ENCODE measurements around the gene GPR35.

Gene GPR35

DNA sequence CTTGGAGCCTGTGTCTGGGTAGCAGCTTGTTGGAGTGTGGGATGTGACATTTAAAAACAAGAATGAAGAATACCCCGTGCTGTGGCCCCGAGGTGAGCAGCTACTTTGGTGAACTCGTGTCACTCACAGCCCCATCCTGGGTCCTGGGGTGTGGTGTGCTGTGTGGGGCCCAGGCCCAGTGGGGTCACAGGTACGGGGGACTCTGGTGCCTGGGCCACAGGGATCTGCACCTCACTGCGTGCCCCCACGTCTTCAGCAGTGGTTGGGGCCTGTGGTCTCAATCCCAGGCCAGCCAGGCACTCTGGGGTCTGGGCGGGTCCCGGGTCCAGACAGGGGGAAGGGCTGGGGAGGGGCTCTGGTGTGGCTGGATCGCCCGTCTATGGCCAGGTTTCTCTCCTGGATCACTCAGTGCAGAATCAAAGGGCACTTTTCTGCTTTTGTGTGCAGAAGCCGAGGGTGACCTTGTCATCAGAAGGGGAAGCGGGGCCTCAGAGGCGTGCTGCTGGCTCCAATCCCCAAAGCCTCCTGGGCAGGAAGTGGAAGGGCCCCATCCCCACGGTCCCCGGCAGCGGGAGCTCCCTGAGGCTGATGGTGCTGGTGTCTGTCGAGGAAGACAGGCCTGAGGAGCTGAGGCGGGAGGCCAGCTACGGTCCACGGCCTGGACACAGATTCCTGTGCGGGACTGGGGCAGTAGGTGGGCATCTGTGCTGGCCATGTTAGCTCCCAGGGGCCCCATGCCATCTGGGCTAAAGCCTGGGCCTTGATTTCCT is 1.4 kb downstream of the GPR35 start:
- TF ChIP-seq, protein P1, sequence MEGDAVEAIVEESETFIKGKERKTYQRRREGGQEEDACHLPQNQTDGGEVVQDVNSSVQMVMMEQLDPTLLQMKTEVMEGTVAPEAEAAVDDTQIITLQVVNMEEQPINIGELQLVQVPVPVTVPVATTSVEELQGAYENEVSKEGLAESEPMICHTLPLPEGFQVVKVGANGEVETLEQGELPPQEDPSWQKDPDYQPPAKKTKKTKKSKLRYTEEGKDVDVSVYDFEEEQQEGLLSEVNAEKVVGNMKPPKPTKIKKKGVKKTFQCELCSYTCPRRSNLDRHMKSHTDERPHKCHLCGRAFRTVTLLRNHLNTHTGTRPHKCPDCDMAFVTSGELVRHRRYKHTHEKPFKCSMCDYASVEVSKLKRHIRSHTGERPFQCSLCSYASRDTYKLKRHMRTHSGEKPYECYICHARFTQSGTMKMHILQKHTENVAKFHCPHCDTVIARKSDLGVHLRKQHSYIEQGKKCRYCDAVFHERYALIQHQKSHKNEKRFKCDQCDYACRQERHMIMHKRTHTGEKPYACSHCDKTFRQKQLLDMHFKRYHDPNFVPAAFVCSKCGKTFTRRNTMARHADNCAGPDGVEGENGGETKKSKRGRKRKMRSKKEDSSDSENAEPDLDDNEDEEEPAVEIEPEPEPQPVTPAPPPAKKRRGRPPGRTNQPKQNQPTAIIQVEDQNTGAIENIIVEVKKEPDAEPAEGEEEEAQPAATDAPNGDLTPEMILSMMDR (IDR thresholded peaks at IDR 0.05), result no peak

DNA sequence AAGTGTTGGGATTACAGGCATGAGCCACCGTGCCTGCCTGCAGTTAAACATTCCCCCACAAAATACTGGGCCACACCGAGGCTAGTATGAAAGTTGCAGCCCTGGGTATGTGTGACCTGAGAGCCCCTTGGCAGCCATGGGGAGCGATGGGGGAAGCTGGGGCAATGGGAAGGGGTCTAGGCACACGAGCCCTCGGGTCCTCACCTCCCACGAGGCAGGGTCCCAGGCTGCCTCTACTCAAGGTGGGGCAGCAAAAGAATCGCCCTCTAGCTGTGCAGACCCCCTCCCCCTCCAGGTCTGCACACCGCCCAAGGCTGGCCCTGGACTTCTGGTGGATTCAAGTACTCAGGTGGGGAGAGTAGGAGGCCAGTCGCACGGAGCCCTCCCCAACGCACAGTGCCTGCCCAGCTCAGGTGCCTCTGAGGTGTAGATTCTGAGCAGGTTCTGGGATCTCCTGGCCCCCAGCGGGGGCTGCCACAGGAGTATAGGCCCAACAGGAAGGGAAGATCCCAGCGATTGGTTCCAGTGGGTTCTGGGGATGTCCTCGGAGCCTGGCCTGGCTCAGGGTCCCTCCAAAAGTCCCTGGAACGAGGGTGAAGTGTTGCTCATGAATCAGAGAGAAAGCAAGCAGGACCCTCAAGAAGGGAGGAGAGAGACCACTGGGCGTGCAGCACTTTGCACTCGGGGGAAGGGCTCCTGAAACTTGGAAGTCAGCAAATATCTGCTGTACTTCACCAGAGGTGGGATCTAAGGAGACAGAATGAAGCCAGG is 2.6 kb downstream of the GPR35 start:
- TF ChIP-seq, protein P1 (IDR thresholded peaks at IDR 0.05), result no peak

DNA sequence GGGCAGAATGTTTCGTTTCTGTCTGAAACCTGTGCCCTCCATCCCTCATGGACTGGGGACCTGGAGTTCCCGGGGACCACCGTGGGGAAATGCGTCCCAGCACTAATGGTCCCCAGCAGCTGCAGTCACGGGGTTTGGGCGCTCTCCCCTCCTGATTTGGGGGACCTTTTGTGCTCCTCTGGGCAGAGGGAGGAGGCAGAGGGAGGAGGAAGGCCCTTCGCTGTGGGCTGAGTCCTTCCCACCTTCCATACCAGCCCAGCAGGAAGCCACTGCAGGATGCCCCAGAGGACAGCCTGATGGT is 3.2 kb downstream of the GPR35 start:
- TF ChIP-seq, protein P1 (IDR thresholded peaks at IDR 0.05), result no peak

DNA sequence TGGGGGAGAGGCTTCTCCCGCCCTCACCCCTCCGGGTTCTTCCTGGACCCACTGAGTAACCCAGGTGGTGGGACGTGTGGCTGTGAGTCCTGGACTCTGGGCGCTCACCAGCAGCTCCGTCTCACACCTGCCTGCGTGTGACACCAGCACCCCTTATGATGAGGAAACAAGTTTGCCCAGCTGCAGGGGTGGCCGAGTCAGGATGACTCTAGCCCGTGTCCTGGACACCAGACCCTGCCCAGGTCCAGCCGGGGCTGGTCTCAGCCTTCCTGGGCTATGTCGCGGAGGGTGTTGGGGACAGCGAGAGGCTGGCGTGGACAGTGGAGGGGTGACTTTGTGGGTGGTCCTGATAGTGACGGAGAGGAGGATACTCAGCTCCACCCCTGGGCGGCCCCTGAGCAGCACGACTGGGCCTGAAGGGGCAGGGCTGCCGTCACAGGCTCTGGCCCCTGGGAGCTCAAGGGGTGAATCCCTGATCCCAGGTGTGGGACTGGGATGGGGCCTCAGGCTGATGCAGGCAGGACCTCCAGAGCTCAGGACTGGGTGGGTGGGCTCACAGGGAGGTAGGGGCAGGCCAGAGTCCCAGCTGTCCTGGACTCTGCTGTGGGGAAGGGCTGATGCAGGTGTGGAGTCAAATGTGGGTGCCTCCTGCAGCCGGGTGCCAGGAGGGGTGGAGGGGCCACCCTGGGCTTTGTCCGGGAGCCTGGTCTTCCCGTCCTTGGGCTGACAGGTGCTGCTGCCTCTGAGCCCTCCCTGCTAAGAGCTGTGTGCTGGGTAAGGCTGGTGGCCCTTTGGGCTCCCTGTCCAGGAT is 3.7 kb downstream of the GPR35 start:
- TF ChIP-seq, protein P1 (IDR thresholded peaks at IDR 0.05), result no peak

DNA sequence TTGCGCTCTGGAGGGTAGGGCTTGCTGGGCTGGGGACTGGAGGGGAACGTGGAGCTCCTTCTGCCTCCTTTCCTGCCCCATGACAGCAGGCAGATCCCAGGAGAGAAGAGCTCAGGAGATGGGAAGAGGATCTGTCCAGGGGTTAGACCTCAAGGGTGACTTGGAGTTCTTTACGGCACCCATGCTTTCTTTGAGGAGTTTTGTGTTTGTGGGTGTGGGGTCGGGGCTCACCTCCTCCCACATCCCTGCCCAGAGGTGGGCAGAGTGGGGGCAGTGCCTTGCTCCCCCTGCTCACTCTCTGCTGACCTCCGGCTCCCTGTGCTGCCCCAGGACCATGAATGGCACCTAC is 4.3 kb downstream of the GPR35 start:
- TF ChIP-seq, protein P1 (IDR thresholded peaks at IDR 0.05), result no peak

DNA sequence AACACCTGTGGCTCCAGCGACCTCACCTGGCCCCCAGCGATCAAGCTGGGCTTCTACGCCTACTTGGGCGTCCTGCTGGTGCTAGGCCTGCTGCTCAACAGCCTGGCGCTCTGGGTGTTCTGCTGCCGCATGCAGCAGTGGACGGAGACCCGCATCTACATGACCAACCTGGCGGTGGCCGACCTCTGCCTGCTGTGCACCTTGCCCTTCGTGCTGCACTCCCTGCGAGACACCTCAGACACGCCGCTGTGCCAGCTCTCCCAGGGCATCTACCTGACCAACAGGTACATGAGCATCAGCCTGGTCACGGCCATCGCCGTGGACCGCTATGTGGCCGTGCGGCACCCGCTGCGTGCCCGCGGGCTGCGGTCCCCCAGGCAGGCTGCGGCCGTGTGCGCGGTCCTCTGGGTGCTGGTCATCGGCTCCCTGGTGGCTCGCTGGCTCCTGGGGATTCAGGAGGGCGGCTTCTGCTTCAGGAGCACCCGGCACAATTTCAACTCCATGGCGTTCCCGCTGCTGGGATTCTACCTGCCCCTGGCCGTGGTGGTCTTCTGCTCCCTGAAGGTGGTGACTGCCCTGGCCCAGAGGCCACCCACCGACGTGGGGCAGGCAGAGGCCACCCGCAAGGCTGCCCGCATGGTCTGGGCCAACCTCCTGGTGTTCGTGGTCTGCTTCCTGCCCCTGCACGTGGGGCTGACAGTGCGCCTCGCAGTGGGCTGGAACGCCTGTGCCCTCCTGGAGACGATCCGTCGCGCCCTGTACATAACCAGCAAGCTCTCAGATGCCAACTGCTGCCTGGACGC is 4.9 kb downstream of the GPR35 start:
- TF ChIP-seq, protein P1 (IDR thresholded peaks at IDR 0.05), result no peak
